BLaER1 treated with 17β-estradiol and CSF1 and Interleukin-3, amounts not matched to agents 10 nM and 100 nM (cell line): ENCODE measurements around the gene SURF6.
A peak's percentile ranks its signal among the peaks of the same experiment; 100 is the strongest.

Experiments
- H3K27ac ChIP-seq, 11 experiments: shearing (Covaris generic); formaldehyde crosslinking; 2 replicates each; pipeline ENCODE4 v1.8.1; 2022
- H3K27me3 ChIP-seq, 11 experiments: shearing (Covaris generic); formaldehyde crosslinking; 2 replicates each; pipeline ENCODE4 v1.8.1; 2022
- H3K36me3 ChIP-seq, 11 experiments: shearing (Covaris generic); formaldehyde crosslinking; 2 replicates each; pipeline ENCODE4 v1.8.1; 2022
- H3K4me1 ChIP-seq, 10 experiments: shearing (Covaris generic); formaldehyde crosslinking; 2 replicates each; pipeline ENCODE4 v1.8.1; 2022
- H3K4me2 ChIP-seq, 11 experiments: shearing (Covaris generic); formaldehyde crosslinking; 2 replicates each; pipeline ENCODE4 v1.8.1; 2022
- H3K4me3 ChIP-seq, 10 experiments: shearing (Covaris generic); formaldehyde crosslinking; 2 replicates each; pipeline ENCODE4 v1.8.1; 2022
- H3K9ac ChIP-seq, 11 experiments: shearing (Covaris generic); formaldehyde crosslinking; 2 replicates each; pipeline ENCODE4 v1.8.1; 2022
- H3K9me3 ChIP-seq, 11 experiments: shearing (Covaris generic); formaldehyde crosslinking; replicated peaks in 1 of 11; 2 replicates each; pipeline ENCODE4 v1.8.1; 2022
- H4K20me1 ChIP-seq, 11 experiments: shearing (Covaris generic); formaldehyde crosslinking; 2 replicates each; pipeline ENCODE4 v1.8.1; 2022
- Cebpa-rat ChIP-seq, 11 experiments: shearing (Covaris generic); IDR thresholded peaks; 2 replicates each; pipeline ENCODE4 v1.8.1; 2022

Gene SURF6

DNA sequence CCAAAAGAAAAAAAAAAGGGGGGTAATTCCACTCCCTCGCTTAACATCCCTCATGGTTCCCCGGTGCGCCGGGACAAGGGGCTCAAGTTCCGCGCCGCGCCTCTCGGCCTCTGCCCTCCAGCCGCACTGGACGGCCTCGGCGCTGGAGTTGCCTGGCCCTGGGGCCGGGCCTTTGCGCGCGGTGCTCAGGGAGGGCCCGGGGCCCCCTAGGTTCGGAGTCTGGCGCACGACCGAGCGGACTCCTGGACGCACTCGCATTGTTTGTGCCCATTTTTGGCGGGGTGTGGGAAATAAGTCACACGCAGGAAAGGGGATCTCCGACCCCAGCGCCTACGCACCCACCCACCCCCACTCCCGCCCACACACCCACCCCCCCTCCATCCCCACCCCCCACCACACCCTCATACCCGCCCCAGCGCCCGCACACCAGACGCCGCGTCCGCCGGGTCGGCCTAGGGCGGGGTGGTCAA, 11.6 kb upstream of the SURF6 start:
- Histone ChIP-seq H3K4me3 (peak overlapping the region; percentile 89 to 99 (median 96)), H3K36me3 (peaks cover 72 to 81% (median 78%) of the 10 kb centered on the region in 11 experiments), H3K4me1 (peaks cover 57 to 76% (median 64%) of the 10 kb centered on the region in 10 experiments), H3K27ac (peak overlapping the region; percentile 93 to 100 (median 98)), H3K9me3 (no peaks in the 10 kb centered on the region), H4K20me1 (peaks cover 41 to 86% (median 62%) of the 10 kb centered on the region in 11 experiments), H3K9ac (peak overlapping the region; percentile 99 to 100 (median 99)), H3K27me3 (no peaks in the 10 kb centered on the region), H3K4me2 (peak overlapping the region; percentile 89 to 99 (median 97))
- no peak for TF ChIP-seq Cebpa-rat (IDR thresholded peaks at IDR 0.05)

- no peak for TF ChIP-seq Cebpa-rat (IDR thresholded peaks at IDR 0.05)
- Histone ChIP-seq H3K4me3 (peak overlapping the region; percentile 89 to 99 (median 96)), H3K27me3 (no peaks in the 10 kb centered on the region), H4K20me1 (peaks cover 27 to 86% (median 58%) of the 10 kb centered on the region in 11 experiments), H3K4me1 (peaks cover 63 to 76% (median 70%) of the 10 kb centered on the region in 10 experiments), H3K9ac (peak overlapping the region; percentile 99 to 100 (median 99)), H3K9me3 (no peaks in the 10 kb centered on the region), H3K36me3 (peaks cover 66 to 81% (median 74%) of the 10 kb centered on the region in 11 experiments), H3K4me2 (peak overlapping the region; percentile 89 to 99 (median 97)), H3K27ac (peak overlapping the region in 9 of 11 experiments; percentile 95 to 100 (median 98); a peak in 15 of 22 replicates)
Measured at GRCh38 chr9:133346021-133346785, 10.2 kb upstream of the SURF6 start.

DNA sequence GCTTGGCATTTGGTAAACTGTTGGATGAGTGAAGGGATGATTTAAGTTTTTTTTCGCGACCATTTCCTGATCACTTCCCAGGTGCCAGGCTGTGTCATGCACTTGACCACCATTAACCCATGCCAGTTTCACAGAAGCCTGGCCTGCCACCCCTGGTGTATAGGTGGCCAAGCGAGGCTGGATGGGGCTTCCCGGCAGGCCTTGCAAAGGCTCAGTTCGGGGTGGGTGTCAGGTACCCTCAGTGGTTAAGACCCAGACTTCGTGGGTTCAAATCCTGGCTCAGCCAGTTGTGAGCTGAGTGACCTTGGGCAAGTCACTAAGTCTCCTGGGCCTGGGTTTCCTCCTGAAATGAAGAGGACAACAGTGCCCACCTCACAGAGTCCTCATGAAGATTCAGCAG, 9.6 kb upstream of the SURF6 start:
- Histone ChIP-seq H3K4me2 (peak overlapping the region in 8 of 11 experiments; percentile 89 to 99 (median 98); a peak in 11 of 22 replicates), H3K4me1 (peaks cover 63 to 76% (median 70%) of the 10 kb centered on the region in 10 experiments), H3K4me3 (no peak overlapping the region), H4K20me1 (peaks cover 21 to 81% (median 52%) of the 10 kb centered on the region in 11 experiments), H3K9ac (peak overlapping the region in 9 of 11 experiments; percentile 13 to 100 (median 99); a peak in 11 of 22 replicates), H3K27me3 (no peaks in the 10 kb centered on the region), H3K36me3 (peaks cover 62 to 81% (median 74%) of the 10 kb centered on the region in 11 experiments), H3K27ac (no peak overlapping the region), H3K9me3 (no peaks in the 10 kb centered on the region)
- no peak for TF ChIP-seq Cebpa-rat (IDR thresholded peaks at IDR 0.05)

GRCh38 chr9:133344979-133345378, 9.0 kb upstream of the SURF6 start:
- peaks cover 15 to 75% (median 46%) of the 10 kb centered on the region in 11 experiments for H4K20me1 ChIP-seq
- no peaks in the 10 kb centered on the region for H3K27me3 ChIP-seq
- TF ChIP-seq Cebpa-rat (IDR thresholded peaks at IDR 0.05) = no peak
- H3K9ac ChIP-seq = peak overlapping the region in 9 of 11 experiments; percentile 8 to 100 (median 99); a peak in 7 of 22 replicates
- H3K4me1 ChIP-seq = peaks cover 63 to 76% (median 70%) of the 10 kb centered on the region in 10 experiments
- no peak overlapping the region for H3K4me2 ChIP-seq
- peaks cover 56 to 81% (median 74%) of the 10 kb centered on the region in 11 experiments for H3K36me3 ChIP-seq
- H3K27ac ChIP-seq = no peak overlapping the region
- H3K9me3 ChIP-seq = no peaks in the 10 kb centered on the region; a peak in 1 of 22 replicates
- no peak overlapping the region for H3K4me3 ChIP-seq

DNA sequence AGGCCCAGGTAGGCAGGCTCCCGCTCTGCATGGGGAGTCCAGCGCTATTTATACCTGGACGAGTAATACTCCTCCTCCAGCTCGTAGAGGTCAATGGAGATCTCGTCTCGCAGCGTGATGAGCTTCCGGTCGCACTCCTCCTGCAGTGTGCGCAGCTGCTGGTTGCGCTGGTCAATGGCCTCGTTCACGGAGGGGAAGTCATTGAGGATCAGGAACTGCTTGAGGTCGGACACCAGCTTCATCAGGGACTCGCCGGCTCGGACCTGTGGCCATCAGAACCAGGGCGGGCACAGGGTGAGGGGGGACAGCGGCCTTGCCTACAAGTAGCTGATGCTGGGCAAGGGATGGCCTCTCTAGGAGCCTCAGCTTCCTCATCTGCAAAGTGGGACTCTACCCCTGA, 8.1 kb upstream of the SURF6 start:
- H4K20me1 ChIP-seq = peaks cover 6 to 66% (median 36%) of the 10 kb centered on the region in 11 experiments; a peak in 21 of 22 replicates
- H3K27ac ChIP-seq = peak overlapping the region in 2 of 11 experiments; percentile 74 to 78; a peak in 1 of 22 replicates
- peak overlapping the region in 3 of 11 experiments; percentile 71 to 85 (median 79); a peak in 5 of 22 replicates for H3K4me2 ChIP-seq
- TF ChIP-seq Cebpa-rat (IDR thresholded peaks at IDR 0.05) = no peak
- H3K4me3 ChIP-seq = no peak overlapping the region
- H3K27me3 ChIP-seq = no peaks in the 10 kb centered on the region
- peaks cover 61 to 78% (median 68%) of the 10 kb centered on the region in 10 experiments for H3K4me1 ChIP-seq
- H3K9me3 ChIP-seq = no peaks in the 10 kb centered on the region; a peak in 1 of 22 replicates
- peaks cover 52 to 81% (median 74%) of the 10 kb centered on the region in 11 experiments for H3K36me3 ChIP-seq
- peak overlapping the region in 7 of 11 experiments; percentile 8 to 99 (median 69); a peak in 12 of 22 replicates for H3K9ac ChIP-seq

GRCh38 chr9:133342570-133342969, 6.6 kb upstream of the SURF6 start:
- peaks cover 52 to 90% (median 78%) of the 10 kb centered on the region in 11 experiments for H3K36me3 ChIP-seq
- no peaks in the 10 kb centered on the region for H3K27me3 ChIP-seq
- H4K20me1 ChIP-seq = peaks cover 3 to 58% (median 28%) of the 10 kb centered on the region in 11 experiments; a peak in 18 of 22 replicates
- no peaks in the 10 kb centered on the region; a peak in 1 of 22 replicates for H3K9me3 ChIP-seq
- peak overlapping the region; percentile 31 to 82 (median 74); a peak in 21 of 22 replicates for H3K27ac ChIP-seq
- peaks cover 60 to 93% (median 74%) of the 10 kb centered on the region in 10 experiments for H3K4me1 ChIP-seq
- no peak for TF ChIP-seq Cebpa-rat (IDR thresholded peaks at IDR 0.05)
- H3K4me2 ChIP-seq = peak overlapping the region; percentile 57 to 99 (median 85)
- peak overlapping the region; percentile 45 to 72 (median 67) for H3K9ac ChIP-seq
- H3K4me3 ChIP-seq = peak overlapping the region in 2 of 10 experiments; percentile 29 to 53; a peak in 1 of 20 replicates

DNA sequence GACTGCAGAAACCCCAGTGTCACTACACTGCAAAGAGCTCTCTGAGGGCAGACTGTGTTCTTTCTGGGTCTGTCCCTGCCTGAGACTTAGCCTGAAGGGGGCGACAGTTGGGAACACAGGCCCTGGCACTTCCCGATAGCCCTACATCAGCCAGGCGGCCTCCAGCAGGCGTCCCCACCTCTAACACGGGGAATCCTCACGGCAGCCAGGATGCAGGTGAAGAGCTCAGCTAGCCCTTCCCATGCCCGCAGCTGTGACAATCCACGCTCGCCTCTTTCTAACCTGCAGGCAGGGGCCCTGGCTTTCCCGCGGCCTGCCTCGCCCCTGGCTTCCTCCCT, 6.0 kb upstream of the SURF6 start:
- no peaks in the 10 kb centered on the region; a peak in 1 of 22 replicates for H3K9me3 ChIP-seq
- H3K36me3 ChIP-seq = peaks cover 52 to 90% (median 78%) of the 10 kb centered on the region in 11 experiments
- H3K4me2 ChIP-seq = peak overlapping the region; percentile 57 to 99 (median 85)
- peaks cover 61 to 98% (median 77%) of the 10 kb centered on the region in 10 experiments for H3K4me1 ChIP-seq
- TF ChIP-seq Cebpa-rat (IDR thresholded peaks at IDR 0.05) = no peak
- peak overlapping the region; percentile 31 to 82 (median 74); a peak in 21 of 22 replicates for H3K27ac ChIP-seq
- H3K9ac ChIP-seq = peak overlapping the region; percentile 45 to 72 (median 67); a peak in 21 of 22 replicates
- no peaks in the 10 kb centered on the region for H3K27me3 ChIP-seq
- peaks cover 3 to 58% (median 28%) of the 10 kb centered on the region in 11 experiments; a peak in 18 of 22 replicates for H4K20me1 ChIP-seq
- H3K4me3 ChIP-seq = peak overlapping the region in 2 of 10 experiments; percentile 29 to 53; a peak in 3 of 20 replicates

GRCh38 chr9:133341369-133342068, 5.5 kb upstream of the SURF6 start:
- H3K4me1 ChIP-seq = peaks cover 62 to 99% (median 77%) of the 10 kb centered on the region in 10 experiments
- no peaks in the 10 kb centered on the region; a peak in 1 of 22 replicates for H3K9me3 ChIP-seq
- H3K27ac ChIP-seq = peak overlapping the region; percentile 57 to 82 (median 75)
- peak overlapping the region; percentile 45 to 75 (median 67) for H3K9ac ChIP-seq
- no peaks in the 10 kb centered on the region for H3K27me3 ChIP-seq
- peak overlapping the region; percentile 57 to 99 (median 85) for H3K4me2 ChIP-seq
- peak overlapping the region in 4 of 10 experiments; percentile 12 to 53 (median 27); a peak in 6 of 20 replicates for H3K4me3 ChIP-seq
- no peak for TF ChIP-seq Cebpa-rat (IDR thresholded peaks at IDR 0.05)
- H4K20me1 ChIP-seq = peaks cover 3 to 54% (median 24%) of the 10 kb centered on the region in 11 experiments; a peak in 18 of 22 replicates
- peaks cover 52 to 90% (median 78%) of the 10 kb centered on the region in 11 experiments for H3K36me3 ChIP-seq
